Tibial nerve (tissue), 4 donors: ENCODE data around the gene CD9. TPM values are rescaled to one million over a fixed set of nuclear protein-coding genes. Genes with fewer than 3 reads are reported as not detected.

Source experiments
- DNase-seq, 2 donors: peaks; one replicate each; pipeline ENCODE4 v3.0.0-alpha.2; 2019; ENCODE audit warnings: low spot score in 2 of 2
- H3K27ac ChIP-seq, 4 donors: fragments of 200-600 bp; sonication (generic) in 3 of 4; one replicate each; pipeline ENCODE4 v1.5.1; 2017 to 2019; ENCODE audit warnings: mild to moderate bottlenecking in 1 of 4
- H3K27me3 ChIP-seq, 2 donors: fragments of 200-600 bp; sonication (generic) in 1 of 2; one replicate each; pipeline versions ENCODE4 v1.5.1 to v1.6.0; 2017 to 2019
- H3K36me3 ChIP-seq, 3 donors: fragments of 200-600 bp; sonication (generic); one replicate each; pipeline ENCODE4 v1.5.1; 2018 to 2019
- H3K4me1 ChIP-seq, 4 donors: fragments of 200-600 bp; sonication (generic) in 3 of 4; one replicate each; pipeline ENCODE4 v1.5.1; 2017 to 2019
- H3K4me3 ChIP-seq, 4 donors: fragments of 200-600 bp; sonication (generic) in 3 of 4; one replicate each; pipeline ENCODE4 v1.5.1; 2017 to 2019; ENCODE audit warnings: mild to moderate bottlenecking in 1 of 4, moderate library complexity in 1 of 4
- H3K9me3 ChIP-seq, 4 donors: fragments of 200-600 bp; sonication (generic) in 3 of 4; one replicate each; pipeline ENCODE4 v1.5.1; 2017 to 2019
- CTCF ChIP-seq, 5 experiments: fragments of 200-600 bp in 3 of 5; fragments of 450-650 bp in 2 of 5; sonication (generic) in 3 of 5; IDR thresholded peaks; one replicate each; pipeline ENCODE4 v1.5.1; 2016 to 2019; ENCODE audit warnings: antibody characterized with exemption in 5 of 5, mild to moderate bottlenecking in 3 of 5, moderate library complexity in 2 of 5
- EP300 ChIP-seq, 2 donors: sonication (generic); formaldehyde crosslinking; IDR thresholded peaks; one replicate each; pipeline ENCODE4 v1.6.1; 2017; ENCODE audit warnings: antibody characterized with exemption in 2 of 2, mild to moderate bottlenecking in 1 of 2
- POLR2A ChIP-seq, 2 donors: fragments of 450-650 bp; IDR thresholded peaks; one replicate each; pipeline ENCODE4 v1.6.1; 2017; ENCODE audit warnings: antibody characterized with exemption in 2 of 2, mild to moderate bottlenecking in 2 of 2, moderate library complexity in 2 of 2
- WGBS, 2 donors: methylation state at CpG; one replicate each; pipeline ENCODE4 v1.1.5; 2018; 5-methylcytosine and 5-hydroxymethylcytosine counted together
- total RNA-seq, 4 donors: library from RNA; depleted of rRNA; stranded (reverse); fragments of >200 nt; gene quantifications; one replicate each; pipeline ENCODE4 v1.1.0, GENCODE V29; 2016

The CD9 gene
- total RNA-seq, 4 donors from 2014 or later = 297 to 500 (median 391) TPM

- Histone ChIP-seq H3K36me3 (no peaks in the 10 kb centered on the region), H3K27me3 (no peaks in the 10 kb centered on the region), H3K9me3 (no peaks in the 10 kb centered on the region), H3K4me1 (peaks cover 0 to 8% (median 0%) of the 10 kb centered on the region in 4 donors), H3K4me3 (no peak overlapping the region), H3K27ac (peak overlapping the region in 1 of 4 donors; percentile 47)
- 70 to 81% methylated on average over 4 of the region's 4 CpGs for WGBS, 2 donors
- TF ChIP-seq CTCF (IDR thresholded peaks at IDR 0.05) = no peak
- TF ChIP-seq EP300 (IDR thresholded peaks at IDR 0.05) = no peak
- no peak for TF ChIP-seq POLR2A (IDR thresholded peaks at IDR 0.05)
- DNase-seq = no peak
Measured at GRCh38 chr12:6172862-6173261, 27.3 kb upstream of the CD9 start.

- 86 to 94% methylated on average over 10 of the region's 10 CpGs for WGBS, 2 donors
- Histone ChIP-seq H3K36me3 (no peaks in the 10 kb centered on the region), H3K27me3 (no peaks in the 10 kb centered on the region), H3K4me1 (peaks cover 4 to 46% (median 29%) of the 10 kb centered on the region in 4 donors), H3K9me3 (no peaks in the 10 kb centered on the region), H3K4me3 (no peak overlapping the region), H3K27ac (no peak overlapping the region)
- DNase-seq = no peak
- TF ChIP-seq EP300 (IDR thresholded peaks at IDR 0.05) (no peak), CTCF (IDR thresholded peaks at IDR 0.05) (no peak), POLR2A (IDR thresholded peaks at IDR 0.05) (no peak)
Measured at GRCh38 chr12:6177642-6178358, 22.4 kb upstream of the CD9 start.

DNA sequence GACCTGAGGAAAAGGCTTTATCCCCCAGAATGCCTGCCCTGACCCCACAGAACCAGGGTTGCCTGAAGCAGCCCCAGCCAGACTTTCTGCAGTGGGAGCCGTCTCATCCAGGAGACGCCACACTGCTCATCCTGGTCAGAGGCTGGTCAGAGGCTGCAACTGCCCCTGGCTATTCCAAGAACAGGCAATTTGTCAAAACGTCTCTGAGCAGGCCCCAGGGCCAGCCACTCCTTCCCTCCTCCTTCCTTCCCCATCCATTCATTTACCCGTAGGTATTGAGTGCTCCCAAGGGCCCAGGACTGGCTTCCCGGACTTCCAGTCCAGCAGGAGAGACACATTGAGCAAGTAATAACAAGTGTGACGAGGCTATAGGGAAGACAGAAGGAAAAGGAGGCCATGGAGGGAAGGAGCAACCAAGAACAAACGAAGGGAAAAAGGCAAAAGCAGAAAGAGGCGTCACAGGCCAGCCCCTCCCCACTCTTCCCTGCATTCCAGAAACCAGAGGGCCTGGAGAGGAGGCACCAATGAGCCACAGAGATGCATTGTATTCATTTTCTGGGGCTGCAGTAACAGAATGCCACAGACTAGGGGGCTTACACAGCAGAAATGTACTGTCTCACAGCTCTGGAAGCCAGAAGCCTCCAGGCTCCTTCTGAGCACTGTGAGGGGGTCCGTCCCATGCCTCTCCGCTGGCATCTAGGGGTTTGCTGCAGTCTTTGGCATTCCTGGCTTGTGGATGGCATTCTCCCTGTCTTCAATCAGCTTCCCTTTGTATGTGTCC, 21.0 kb upstream of the CD9 start:
- peak overlapping the region in 3 of 4 donors; percentile 16 to 84 (median 81) for H3K27ac ChIP-seq
- H3K9me3 ChIP-seq = no peaks in the 10 kb centered on the region
- TF ChIP-seq EP300 (IDR thresholded peaks at IDR 0.05) (no peak), POLR2A (IDR thresholded peaks at IDR 0.05) (no peak), CTCF (IDR thresholded peaks at IDR 0.05) (no peak)
- no peaks in the 10 kb centered on the region for H3K27me3 ChIP-seq
- DNase-seq = no peak
- WGBS, 2 donors = 30 to 35% methylated on average over 10 of the region's 10 CpGs
- no peak overlapping the region for H3K4me3 ChIP-seq
- H3K36me3 ChIP-seq = no peaks in the 10 kb centered on the region
- peaks cover 4 to 59% (median 38%) of the 10 kb centered on the region in 4 donors for H3K4me1 ChIP-seq

GRCh38 chr12:6180268-6181051, 19.7 kb upstream of the CD9 start:
- Histone ChIP-seq H3K4me3 (no peak overlapping the region), H3K4me1 (peaks cover 4 to 59% (median 39%) of the 10 kb centered on the region in 4 donors), H3K9me3 (no peaks in the 10 kb centered on the region), H3K27me3 (no peaks in the 10 kb centered on the region), H3K36me3 (no peaks in the 10 kb centered on the region), H3K27ac (peak overlapping the region in 3 of 4 donors; percentile 45 to 84 (median 81))
- 43 to 53% methylated on average over 20 to 21 of the region's 21 CpGs for WGBS, 2 donors
- TF ChIP-seq EP300 (IDR thresholded peaks at IDR 0.05) (peak in 1 of 2 donors; percentile 51), POLR2A (IDR thresholded peaks at IDR 0.05) (no peak), CTCF (IDR thresholded peaks at IDR 0.05) (no peak)
- peak; percentile 59 to 67 for DNase-seq
